ENCODE measurements around the gene ASIC2. TPM values are rescaled to one million over a fixed set of nuclear protein-coding genes. Genes with fewer than 3 reads are reported as not detected.

The ASIC2 gene
- polyA plus RNA-seq, 1 experiment, result 0.05 TPM

DNA sequence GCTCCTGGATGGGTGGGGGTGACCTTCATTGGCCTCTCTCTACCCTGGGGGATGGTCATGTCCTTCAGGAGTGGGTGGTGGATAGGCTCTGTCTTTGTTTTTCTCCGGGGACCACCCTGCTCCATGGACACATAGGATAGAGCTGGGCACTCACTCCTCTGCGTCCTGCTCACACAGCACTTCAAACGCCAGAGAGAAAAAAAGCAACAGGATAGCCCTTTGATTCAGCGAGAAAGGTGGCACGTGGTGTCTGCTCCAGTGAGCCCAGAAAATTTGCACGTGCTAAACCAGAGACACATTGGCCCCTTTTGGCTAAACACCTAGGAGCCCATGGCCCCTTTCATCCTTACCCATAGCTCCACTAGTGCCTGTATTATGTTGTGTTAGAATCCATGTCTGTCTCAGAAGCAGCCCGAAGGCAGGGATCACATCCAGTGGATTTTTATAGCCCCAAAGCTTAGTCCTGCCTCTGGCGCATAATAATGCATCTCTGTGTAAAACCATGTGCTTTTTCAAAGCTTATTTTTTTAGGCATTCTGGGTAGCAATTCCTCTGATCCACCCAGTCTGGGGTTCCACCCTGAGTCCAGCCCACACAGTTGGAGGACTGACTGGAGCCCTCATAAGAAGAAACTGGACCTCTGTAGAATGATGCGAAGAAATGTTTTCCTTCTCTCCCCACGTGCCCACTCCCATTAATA, 90.1 kb downstream of the ASIC2 start:
- Histone ChIP-seq H3K36me3 (ENCODE audit: control insufficient read depth, insufficient read depth, low read length) (no peaks in the 10 kb centered on the region), H3K27me3 (ENCODE audit: control insufficient read depth, insufficient read depth, low read length) (no peaks in the 10 kb centered on the region), H3K4me3 (ENCODE audit: low read depth, low read length) (no peak overlapping the region)
- ChIA-PET POLR2A (no interaction called here), CTCF (no interaction called here)
- no peak for TF ChIP-seq CTCF (IDR thresholded peaks at IDR 0.05; ENCODE audit: insufficient read depth, low read depth, low read length)
- DNase-seq (ENCODE audit: low read depth), result no peak

DNA sequence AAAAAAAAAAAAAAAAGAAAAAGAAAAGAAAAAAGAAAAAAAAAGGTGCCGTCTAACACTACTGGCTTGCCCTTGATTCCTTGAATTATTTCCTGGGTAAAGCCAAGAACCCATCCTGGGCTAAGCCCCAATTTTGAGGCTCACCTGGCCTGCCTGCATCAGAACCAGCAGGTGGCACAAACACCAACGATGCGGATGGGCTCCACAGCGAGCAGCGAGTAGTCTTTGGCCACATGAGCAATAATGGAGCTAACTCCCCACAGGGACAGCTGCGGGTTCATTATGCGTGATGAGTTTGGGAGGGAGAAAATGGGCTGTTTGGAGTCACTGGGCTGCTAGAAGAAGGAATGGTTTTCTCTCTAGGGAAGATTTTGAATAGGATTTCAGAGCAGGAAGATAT, 91.1 kb downstream of the ASIC2 start:
- Histone ChIP-seq H3K4me3 (ENCODE audit: low read depth, low read length) (no peak overlapping the region), H3K27me3 (ENCODE audit: control insufficient read depth, insufficient read depth, low read length) (no peaks in the 10 kb centered on the region), H3K36me3 (ENCODE audit: control insufficient read depth, insufficient read depth, low read length) (no peaks in the 10 kb centered on the region)
- ChIA-PET POLR2A (no interaction called here), CTCF (no interaction called here)
- DNase-seq (ENCODE audit: low read depth), result no peak
- no peak for TF ChIP-seq CTCF (IDR thresholded peaks at IDR 0.05; ENCODE audit: insufficient read depth, low read depth, low read length)

GRCh38 chr17:33201283-33201682, 91.8 kb downstream of the ASIC2 start:
- Histone ChIP-seq H3K4me3 (ENCODE audit: low read depth, low read length) (no peak overlapping the region), H3K27me3 (ENCODE audit: control insufficient read depth, insufficient read depth, low read length) (no peaks in the 10 kb centered on the region), H3K36me3 (ENCODE audit: control insufficient read depth, insufficient read depth, low read length) (no peaks in the 10 kb centered on the region)
- TF ChIP-seq CTCF (IDR thresholded peaks at IDR 0.05; ENCODE audit: insufficient read depth, low read depth, low read length), result no peak
- no peak for DNase-seq (ENCODE audit: low read depth)
- CTCF ChIA-PET, result no interaction called here
- POLR2A ChIA-PET, result no interaction called here

DNA sequence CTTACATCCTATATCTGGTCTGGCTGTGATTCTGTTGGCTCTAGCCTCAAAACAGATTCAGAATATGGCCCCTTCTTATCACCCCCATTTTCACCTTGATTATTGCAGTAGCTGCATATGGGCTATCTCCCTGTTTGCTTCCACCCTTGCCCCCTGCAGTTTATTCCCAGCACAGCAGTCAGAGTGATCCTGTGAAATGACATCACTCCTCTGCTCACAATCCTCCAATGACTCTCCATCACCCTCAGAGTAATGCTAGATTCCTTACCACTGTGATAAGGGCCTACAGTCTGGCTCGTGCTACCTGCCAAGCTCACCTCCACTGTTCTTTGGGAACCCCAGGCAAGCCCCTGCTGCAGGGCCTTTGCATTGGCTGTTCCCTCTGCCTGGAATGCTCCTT, 92.5 kb downstream of the ASIC2 start:
- DNase-seq (ENCODE audit: low read depth), result no peak
- ChIA-PET POLR2A (no interaction called here), CTCF (interaction anchor here (0.6 to 0.7 kb wide), 2 partner anchors 135 to 206 kb away, joined by 3 read pairs; no protein-coding TSS in a partner anchor)
- Histone ChIP-seq H3K4me3 (ENCODE audit: low read depth, low read length) (no peak overlapping the region), H3K27me3 (ENCODE audit: control insufficient read depth, insufficient read depth, low read length) (no peaks in the 10 kb centered on the region), H3K36me3 (ENCODE audit: control insufficient read depth, insufficient read depth, low read length) (no peaks in the 10 kb centered on the region)
- TF ChIP-seq CTCF (IDR thresholded peaks at IDR 0.05; ENCODE audit: insufficient read depth, low read depth, low read length), result no peak

GRCh38 chr17:33199571-33200510, 93.3 kb downstream of the ASIC2 start:
- no peak for DNase-seq (ENCODE audit: low read depth)
- TF ChIP-seq CTCF (IDR thresholded peaks at IDR 0.05; ENCODE audit: insufficient read depth, low read depth, low read length), result no peak
- H3K36me3 ChIP-seq (ENCODE audit: control insufficient read depth, insufficient read depth, low read length), result no peaks in the 10 kb centered on the region
- no peak overlapping the region for H3K4me3 ChIP-seq (ENCODE audit: low read depth, low read length)
- CTCF ChIA-PET, result interaction anchor here (0.6 to 0.8 kb wide), 3 partner anchors 51 to 205 kb away, joined by 3 read pairs; no protein-coding TSS in a partner anchor
- POLR2A ChIA-PET, result no interaction called here
- H3K27me3 ChIP-seq (ENCODE audit: control insufficient read depth, insufficient read depth, low read length), result no peaks in the 10 kb centered on the region
